Activated gamma-delta T cell treated with anti-CD3 and anti-CD28 coated beads, Interleukin-2, amount 50 U/mL, for 16 hours (primary cell): Measurements from ENCODE around the gene ALKBH1.
A peak's percentile ranks its signal among the peaks of the same experiment; 100 is the strongest.
"Not testable (repeated sequence)": the region's sequence is repeated elsewhere in the genome, so short reads cannot be mapped to it uniquely, and the experiment has no call there.

Experiments used
- DNase-seq: peaks from one replicate; pipeline ENCODE4 v3.0.0-alpha.2; 2020; ENCODE audit warnings: low read depth

The ALKBH1 gene

DNA sequence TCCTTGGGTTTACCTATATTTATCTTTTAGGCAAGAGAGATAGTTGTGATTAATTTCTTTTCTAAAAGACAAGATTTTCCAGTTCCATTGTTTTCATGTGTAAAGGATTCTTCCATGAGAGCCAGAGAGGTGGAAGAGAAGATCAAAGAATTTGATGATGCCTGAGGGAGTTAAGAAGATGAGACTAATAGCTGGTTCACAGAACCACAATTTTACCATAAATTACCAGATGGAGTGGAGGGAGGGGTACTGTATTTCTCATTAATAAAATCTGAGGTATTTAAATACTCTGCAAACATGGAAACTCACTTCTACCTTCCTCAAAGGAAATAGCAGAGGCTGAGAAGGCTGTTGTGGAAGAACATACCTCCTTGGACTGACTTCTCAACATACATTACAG lies 34.6 kb downstream of the ALKBH1 start:
- no peak for DNase-seq

DNA sequence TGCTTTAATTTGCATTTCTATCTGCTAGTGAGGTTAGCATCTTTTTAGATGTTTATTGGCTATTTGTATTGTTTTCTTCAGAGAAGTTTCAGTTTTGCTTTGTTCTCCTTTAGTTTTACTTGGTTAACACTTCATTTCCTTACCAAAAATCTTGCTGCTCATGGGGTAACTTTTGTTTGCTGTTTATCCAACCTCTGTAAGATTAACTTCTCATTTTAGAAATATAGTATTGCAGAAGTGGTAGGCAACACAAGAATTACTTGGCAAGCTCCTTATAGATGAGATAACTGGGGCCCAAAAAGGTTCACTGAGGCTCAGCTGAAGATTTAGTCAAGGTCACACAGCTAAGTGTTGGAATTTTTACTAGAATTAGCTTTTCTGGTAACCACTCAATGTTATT lies 40.5 kb downstream of the ALKBH1 start:
- no peak for DNase-seq

DNA sequence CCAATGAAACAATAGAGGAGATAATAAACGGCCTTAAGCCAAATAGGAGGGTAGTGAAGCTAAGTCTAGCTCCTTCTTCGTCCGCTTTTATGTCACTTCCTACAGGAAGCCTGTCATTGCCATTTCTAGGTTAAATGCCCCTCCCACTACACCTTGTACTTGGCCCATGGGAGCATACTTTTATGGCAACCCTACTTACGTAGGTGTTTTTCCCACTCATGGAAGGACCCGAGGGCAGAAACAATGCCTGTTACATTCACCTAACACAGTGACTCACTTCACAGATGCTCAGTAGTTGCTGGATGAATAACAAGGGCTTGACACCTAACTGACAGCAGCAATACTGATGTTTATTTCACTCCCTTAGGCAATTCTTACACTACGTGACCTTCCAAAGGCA lies 44.5 kb downstream of the ALKBH1 start:
- no peak for DNase-seq

DNA sequence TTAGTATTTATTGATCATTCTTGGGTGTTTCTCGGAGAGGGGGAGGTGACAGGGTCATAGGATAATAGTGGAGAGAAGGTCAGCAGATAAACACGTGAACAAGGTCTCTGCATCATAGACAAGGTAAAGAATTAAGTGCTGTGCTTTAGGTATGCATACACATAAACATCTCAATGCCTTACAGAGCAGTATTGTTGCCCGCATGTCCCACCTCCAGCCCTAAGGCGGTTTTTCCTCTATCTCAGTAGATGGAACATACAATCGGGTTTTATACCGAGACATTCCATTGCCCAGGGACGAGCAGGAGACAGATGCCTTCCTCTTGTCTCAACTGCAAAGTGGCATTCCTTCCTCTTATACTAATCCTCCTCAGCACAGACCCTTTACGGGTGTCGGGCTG lies 46.3 kb downstream of the ALKBH1 start:
- DNase-seq, result not testable (repeated sequence)

DNA sequence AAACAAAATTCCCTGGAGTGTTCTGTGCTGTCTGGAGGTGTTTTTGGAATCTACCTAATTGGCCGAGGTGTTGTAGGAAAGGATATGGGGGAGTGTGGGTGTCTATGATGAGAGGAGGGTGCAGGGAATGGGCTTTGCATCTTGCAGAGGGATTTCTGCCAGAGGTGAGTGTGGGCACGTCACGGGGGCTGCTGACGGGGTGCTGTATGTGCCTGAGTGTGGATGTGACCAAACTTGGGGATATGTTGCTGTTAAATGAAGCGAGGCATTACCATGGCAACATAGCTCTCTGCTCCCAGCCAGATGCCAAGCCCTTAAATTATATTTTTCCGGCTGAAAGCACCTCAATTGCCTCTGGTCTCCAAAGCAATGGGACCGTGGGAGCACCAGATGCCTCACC lies 47.1 kb downstream of the ALKBH1 start:
- DNase-seq, result no peak

DNA sequence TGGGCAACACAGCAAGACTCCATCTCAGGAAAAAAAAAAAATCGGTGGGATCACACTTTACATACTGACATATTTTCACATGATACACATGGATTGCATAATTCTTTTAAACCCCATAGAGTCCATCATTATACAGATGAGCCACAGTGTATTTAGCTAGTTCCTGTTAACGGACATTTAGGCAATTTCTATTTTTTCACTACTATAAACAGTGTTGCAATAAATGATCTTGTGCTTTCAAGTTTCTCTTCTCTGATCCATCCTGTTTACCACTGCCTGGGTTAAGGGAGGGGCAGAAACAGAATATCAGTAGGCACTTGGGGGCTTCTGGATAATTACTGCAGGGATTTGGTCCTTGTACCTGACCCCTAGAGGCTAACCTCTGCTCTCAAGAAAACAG lies 48.0 kb downstream of the ALKBH1 start:
- DNase-seq, result no peak

DNA sequence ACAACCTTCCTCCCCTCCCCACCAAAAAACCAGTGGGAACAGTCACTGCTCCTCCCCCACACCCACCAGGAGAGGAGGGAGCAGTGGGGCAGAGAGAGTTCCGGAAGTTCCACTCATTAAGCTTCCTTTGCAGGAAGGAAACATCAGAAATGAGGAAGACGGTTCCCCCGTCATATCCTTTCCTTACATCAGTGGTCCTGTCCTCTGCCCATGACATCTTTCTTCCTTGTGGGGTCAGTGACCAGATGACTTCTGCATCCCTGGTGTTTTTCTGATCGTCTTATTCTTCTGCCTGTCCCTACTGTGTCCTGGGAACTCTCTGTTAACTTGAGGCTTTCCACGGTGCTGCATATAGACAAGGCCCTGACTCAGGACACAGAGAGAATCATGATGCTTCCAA lies 50.5 kb downstream of the ALKBH1 start:
- DNase-seq, result no peak

DNA sequence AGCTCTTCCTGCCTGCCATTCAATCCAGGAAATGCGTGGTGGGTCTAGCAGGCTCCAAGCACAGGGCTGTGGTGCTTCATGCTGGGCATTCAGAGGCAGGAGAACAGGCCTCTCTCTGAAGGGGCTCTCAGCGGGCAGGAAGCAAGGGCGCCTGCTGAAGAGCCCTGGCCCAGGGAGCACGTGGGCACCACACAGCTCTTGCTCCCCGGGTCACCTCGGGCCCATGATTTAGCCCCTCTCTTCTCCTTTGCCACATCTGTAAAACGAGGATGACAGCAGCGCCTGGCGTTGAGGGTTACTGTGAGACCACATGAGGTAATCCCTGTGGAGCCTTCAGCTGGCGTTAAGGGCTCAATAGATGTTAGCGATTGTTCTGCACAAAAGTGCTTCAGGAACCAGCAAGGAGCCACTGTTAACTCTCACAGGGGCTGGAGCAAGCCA lies 53.8 kb downstream of the ALKBH1 start:
- DNase-seq, result no peak

DNA sequence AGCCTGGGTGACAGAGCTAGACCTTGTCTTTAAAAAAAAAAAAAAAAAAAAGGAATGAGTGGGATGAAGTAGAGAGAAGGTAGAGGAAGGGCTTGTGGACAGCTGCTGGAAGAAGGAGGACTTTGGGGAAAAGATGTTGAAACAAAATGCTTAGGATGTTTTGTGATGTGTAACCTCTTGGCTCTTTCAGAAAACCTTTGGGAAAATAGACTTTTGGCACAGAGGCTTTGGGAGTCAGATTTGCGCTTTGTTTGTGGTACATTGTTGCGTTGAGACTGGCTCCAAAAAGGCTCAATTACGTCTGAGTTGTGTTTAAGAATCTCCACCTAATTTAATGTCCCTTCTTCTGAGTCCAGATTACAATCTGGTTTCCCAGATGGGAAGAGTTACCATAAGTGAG lies 58.5 kb downstream of the ALKBH1 start:
- DNase-seq, result no peak

DNA sequence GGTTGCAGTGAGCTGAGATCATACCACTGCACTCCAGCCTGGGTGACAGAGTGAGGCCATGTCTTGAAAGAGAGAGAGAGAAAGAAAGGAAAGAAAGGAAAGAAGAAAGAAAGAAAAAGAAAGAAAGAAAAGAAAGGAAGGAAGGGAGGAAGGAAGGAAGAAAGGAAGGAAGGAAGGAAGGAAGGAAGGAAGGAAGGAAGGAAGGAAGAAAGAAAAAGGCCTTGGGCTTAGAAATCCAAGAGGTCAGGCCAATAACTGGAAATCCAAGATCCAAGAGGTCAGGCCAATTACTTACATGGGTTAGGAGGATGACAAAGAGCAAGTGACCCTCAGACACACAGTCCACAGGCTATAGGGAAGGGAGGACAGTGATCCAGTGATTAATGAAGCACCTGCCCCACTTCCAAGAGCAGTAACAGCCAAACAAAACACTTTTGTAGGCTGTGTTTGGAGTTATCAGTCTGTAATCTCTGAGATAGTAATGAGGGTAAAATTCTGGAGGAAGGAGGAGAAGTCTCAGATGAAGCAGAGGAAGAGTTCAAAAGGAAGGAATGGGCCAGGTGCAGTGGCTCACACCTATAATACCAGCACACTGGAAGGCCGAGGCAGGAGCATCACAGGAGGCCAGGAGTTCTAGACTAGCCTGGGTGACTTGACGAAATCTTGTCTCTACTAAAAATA lies 59.2 kb downstream of the ALKBH1 start:
- DNase-seq, result no peak

DNA sequence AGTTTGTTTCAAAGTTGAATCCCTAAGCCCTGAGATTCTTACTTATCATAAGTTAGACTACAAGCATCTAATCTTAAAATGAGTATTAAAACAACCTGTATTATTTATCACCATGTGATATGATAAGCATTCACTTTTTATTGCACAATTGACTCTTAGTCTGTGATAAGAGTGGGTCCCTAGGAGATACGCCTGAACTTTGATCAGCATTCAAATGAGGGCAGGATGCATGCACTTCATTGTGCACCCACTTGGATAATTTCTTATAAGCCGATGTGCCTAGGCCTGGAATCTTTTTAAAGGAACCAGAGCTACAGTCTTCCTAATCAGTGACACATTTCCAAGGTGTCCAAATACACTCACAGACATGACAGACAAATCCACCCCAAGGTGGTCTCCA lies 60.0 kb downstream of the ALKBH1 start:
- no peak for DNase-seq

DNA sequence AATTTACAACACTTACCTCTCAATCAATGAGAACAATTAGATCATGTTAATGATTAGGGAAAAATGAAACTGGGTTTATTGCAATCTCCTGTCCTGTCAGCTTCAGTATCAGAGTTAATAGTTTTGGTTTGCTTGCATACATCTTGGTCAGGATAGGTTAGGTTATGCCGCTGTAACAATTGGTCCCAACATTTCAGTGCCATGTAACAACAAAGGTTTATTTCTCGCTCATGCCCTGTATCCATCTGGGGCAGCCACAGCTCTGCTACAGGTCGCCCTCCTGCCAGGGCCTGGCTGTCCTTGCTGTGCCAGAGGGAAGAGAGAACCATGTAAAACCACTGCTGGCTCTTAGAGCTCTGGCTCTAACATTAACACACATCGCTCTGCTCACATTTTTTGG lies 60.9 kb downstream of the ALKBH1 start:
- no peak for DNase-seq

DNA sequence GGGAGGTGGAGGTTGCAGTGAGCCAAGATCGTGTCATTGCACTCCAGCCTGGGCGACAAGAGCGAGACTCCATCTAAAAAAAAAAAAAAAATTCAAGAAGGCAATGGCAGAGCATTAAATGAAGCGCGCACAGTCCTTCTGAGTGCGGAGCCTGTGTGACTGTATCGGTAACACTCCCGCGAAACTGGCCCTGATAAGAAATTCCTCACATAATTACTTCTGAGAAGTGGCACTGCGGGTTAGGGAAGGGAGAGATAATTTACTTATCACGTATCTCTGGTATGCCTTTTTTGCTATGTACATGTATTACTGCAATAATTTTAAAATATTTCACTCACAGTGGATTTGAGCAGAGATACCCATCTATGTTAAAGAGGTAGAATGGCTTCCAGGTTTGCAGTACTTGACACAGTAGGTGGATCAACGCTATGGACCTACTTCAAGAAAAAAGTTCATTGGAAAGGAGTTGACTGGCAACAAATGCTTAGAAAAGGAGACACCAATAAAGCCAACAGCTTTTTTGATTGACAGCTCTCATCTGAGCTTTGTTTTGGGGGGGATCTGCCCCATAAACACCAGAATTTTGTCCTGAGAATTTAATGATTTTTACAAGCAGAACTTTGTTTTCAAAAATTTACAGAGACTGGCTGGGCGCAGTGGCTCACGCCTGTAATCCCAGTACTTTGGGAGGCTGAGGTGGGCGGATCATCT lies 62.1 kb downstream of the ALKBH1 start:
- no peak for DNase-seq

DNA sequence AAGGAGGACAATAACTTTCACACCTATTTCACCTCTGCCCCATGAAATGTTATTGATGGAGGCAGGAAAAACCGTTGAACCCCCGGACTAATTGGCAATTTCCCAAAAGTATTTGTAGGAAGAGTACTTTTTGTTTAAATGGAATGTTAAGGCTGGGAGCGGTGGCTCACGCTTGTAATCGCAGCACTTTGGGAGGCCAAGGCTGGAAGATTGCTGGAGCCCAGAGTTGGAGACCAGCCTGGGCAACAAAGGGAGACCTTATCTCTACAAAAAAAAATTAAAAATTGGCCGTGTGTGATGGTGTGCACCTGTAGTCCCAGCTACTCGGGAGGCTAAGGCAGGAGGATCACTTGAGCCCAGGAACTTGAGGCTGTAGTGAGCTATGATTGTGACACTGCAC lies 65.4 kb downstream of the ALKBH1 start:
- no peak for DNase-seq

DNA sequence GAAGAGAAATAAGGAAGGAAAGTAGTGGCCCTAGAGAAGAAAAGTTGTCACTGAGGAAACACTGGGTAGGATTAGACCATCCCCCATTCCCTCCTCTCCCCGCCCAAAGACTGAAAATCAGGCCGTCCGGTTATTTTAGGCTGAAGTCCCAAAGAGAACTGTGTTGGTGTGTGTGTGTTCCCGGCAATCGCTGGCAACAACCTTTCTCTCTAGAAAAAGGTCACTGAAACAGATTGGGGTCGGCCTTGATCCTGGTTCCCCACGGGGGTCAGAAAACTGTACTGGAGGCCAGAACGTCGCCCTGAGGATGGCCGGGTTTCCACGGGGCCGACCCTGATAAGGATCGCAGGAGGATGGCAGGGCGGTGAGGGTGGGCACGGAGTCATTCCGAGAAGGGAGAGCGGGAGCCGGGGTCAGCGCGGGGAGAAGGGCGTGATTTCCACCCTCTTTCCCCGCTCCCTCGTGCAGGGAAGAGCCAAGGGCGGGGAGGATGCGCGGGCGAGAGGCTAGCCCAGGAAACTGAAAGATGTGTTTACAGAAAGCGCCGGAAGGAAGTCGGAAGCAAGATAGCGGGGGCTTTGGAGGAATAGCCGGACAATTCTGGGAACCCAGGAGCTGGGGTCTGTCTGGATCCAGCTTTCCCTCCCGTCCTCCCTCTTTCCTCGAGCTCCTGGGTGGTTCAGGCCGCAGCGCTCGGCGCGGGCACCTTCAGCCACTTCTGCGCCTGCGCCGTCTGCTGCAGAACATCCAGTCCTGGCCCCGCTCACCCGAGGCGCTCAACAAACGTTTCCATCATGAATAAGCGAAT lies 66.1 kb downstream of the ALKBH1 start:
- peak; percentile 43 for DNase-seq

DNA sequence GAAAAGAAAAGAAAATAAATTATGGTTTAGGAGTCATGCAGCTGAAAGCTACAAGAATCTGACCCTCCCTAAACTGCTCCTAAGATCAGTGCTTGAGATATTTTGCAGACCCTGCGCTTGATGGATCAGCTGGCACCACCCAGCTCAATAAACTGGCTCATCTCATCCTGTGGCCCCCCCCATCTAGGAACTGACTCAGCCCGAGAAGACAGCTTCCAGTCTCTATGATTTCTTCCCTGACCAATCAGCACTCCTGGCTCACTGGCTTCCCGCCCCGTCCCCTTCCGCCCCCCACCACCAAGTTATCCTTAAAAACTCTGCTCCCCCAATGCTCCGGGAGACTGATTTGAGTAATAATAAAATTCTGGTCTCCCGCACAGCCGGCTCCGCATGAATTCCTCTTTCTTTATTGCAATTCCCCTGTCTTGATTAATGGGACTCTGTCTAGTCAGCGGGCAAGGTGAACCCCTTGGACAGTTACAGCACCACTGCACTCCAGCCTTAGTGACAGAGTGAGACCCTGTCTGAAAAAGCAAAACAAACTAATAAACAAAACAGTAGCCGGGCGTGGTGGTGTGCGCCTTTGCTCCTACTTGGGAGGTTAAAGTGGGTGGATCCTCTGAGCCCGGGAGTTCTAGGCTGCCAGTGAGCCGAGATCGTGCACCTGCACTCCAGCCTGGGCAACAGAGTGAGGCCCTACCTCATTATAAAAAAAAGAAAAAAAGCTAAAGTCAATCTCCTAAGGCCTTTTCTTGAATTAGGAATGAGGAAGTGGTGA lies 66.9 kb downstream of the ALKBH1 start:
- DNase-seq, result no peak

DNA sequence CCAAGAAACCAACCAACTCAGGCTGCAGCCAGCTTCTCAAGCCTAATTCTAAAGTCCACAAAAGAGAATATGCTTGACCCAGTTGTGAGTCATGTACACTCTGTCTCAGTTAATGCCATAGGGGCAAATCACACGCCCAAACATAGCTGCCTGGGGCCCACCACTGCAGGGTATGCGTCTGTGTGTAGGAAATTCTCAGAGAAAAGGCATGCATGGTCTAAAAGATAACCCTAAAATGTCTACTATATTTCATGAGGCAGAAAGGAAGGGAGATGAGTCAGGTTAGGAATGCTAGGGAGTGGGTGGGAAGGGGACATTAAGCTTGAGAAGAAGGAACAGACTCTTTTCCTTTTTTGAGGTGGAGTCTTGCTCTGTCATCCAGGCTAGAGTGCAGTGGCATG lies 69.1 kb downstream of the ALKBH1 start:
- no peak for DNase-seq

DNA sequence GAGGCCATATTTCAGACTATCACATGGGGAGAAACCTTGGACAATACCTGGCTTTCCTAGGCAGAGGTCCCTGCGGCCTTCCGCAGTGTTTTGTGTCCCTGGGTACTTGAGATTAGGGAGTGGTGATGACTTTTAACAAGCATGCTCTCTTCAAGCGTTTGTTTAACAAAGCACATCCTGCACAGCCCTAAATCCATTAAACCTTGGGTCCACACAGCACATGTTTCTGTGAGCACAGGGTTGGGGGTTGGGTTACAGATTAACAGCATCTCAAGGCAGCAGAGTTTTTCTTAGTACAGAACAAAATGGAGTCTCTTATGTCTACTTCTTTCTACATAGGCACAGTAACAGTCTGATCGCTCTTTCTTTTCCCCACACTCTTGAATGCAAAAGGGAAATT lies 72.0 kb downstream of the ALKBH1 start:
- DNase-seq, result not testable (repeated sequence)

DNA sequence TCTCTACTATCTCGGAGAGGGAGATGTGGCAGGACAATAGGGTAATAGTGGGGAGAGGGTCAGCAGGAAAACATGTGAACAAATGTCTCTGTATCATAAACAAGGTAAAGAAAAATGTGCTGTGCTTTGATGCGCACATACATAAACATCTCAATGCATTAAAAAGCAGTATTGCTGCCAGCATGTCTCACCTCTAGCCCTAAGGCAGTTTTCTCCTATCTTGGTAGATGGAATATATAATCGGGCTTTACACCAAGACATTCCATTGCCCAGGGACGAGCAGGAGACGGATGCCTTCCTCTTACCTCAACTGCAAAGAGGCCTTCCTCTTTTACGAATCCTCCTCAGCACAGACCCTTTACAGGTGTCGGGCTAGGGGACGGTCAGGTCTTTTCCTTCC lies 72.4 kb downstream of the ALKBH1 start:
- DNase-seq, result not testable (repeated sequence)

DNA sequence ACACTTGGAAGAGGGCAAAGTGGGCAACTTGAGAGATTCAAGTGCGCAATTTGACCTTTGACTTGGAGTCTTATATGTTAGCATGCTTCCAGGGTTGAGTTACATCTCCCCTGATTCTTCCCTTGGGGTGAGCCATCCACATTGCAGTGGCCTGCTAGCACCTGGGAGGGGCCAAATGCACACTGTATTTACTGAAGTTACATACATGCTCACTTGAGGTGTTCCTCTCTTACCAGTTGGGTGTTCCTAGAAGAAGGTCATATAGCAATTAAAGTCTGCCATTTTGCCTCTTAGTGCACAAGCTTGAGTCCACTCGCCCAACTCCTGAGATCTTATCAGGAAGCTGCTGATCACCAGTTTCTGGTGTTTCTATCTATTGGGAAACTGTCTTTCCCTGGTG lies 77.7 kb downstream of the ALKBH1 start:
- no peak for DNase-seq

DNA sequence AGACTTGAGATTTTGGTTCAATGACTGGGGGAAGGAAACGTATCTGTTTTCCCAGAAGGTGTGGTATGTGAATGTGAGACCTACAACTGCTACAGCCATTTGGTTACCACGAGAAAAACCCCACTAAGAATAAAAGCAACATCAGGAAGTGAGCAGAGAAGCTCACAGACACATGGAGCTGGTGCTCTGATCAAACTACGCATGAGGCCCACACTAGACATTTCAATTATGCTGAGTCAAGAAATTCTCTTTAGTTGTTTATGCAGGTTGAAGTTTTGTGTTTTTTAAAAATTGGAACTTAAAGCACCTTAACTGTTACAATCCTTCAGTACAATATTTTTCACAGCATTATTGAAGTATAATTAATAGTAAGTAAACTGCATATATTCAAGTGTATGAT lies 82.5 kb downstream of the ALKBH1 start:
- no peak for DNase-seq

DNA sequence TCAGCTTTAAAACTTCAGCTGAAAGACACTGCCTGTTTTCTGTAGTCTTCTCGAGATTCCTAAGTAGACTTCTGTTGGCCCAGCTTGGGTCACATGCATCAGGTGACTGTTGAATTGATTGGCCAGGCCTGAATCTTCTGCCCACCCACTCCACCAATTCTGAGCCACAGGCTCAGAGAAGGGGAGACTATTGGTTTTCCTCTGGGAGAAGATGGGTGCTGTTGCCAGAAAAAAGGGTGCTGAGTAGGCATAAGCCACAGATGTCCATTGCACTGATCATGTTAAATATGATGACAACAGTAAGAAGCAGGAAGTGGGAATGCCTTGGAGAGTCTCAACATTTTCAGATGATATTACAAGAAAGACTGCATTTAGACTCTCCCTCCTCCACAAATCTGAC lies 84.6 kb downstream of the ALKBH1 start:
- no peak for DNase-seq
